Immature natural killer cell (primary cell): ENCODE data around the gene SUCLG2. TPM values are rescaled to one million over a fixed set of nuclear protein-coding genes. Genes with fewer than 3 reads are reported as not detected.

ENCODE experiments used
- DNase-seq, 3 donors: peaks; one replicate each; pipeline ENCODE4 v3.0.0; 2022; ENCODE audit warnings: mixed read lengths in 1 of 3
- H3K27ac Mint-ChIP-seq, 6 donors: one replicate each; pipeline ENCODE4 v1.8.0; 2020; ENCODE audit warnings: mixed read lengths in 6 of 6, mild to moderate bottlenecking in 5 of 6, inconsistent platforms in 4 of 6, moderate library complexity in 3 of 6
- H3K27me3 Mint-ChIP-seq, 3 donors: one replicate each; pipeline ENCODE4 v1.8.0; 2020 to 2021; ENCODE audit warnings: low read depth in 3 of 3, mild to moderate bottlenecking in 3 of 3, mixed read lengths in 3 of 3, moderate library complexity in 3 of 3, inconsistent platforms in 1 of 3
- H3K36me3 Mint-ChIP-seq, 3 donors: one replicate each; pipeline ENCODE4 v1.8.0; 2020; ENCODE audit warnings: mixed read lengths in 3 of 3, inconsistent platforms in 2 of 3, mild to moderate bottlenecking in 2 of 3
- H3K4me1 Mint-ChIP-seq, 2 donors: one replicate each; pipeline ENCODE4 v1.8.0; 2020; ENCODE audit warnings: inconsistent platforms in 2 of 2, mild to moderate bottlenecking in 2 of 2, mixed read lengths in 2 of 2, moderate library complexity in 1 of 2
- H3K4me3 Mint-ChIP-seq, 5 donors: one replicate each; pipeline ENCODE4 v1.8.0; 2020; ENCODE audit warnings: mild to moderate bottlenecking in 5 of 5, mixed read lengths in 5 of 5, inconsistent platforms in 3 of 5, moderate library complexity in 3 of 5
- H3K9me3 Mint-ChIP-seq, 6 donors: one replicate each; pipeline ENCODE4 v1.8.0; 2020; ENCODE audit warnings: mild to moderate bottlenecking in 6 of 6, mixed read lengths in 6 of 6, inconsistent platforms in 4 of 6, moderate library complexity in 3 of 6
- polyA plus RNA-seq, 3 donors: library from polyadenylated mRNA; unstranded; fragments of 300-500 nt; fragmentation: Illumina TruSeq; gene quantifications; one replicate each; pipeline ENCODE4 v1.2.3, GENCODE V29; 2021

Gene SUCLG2
- polyA plus RNA-seq, 3 donors from 2014 or later: 49.4 to 67.1 (median 58.2) TPM

DNA sequence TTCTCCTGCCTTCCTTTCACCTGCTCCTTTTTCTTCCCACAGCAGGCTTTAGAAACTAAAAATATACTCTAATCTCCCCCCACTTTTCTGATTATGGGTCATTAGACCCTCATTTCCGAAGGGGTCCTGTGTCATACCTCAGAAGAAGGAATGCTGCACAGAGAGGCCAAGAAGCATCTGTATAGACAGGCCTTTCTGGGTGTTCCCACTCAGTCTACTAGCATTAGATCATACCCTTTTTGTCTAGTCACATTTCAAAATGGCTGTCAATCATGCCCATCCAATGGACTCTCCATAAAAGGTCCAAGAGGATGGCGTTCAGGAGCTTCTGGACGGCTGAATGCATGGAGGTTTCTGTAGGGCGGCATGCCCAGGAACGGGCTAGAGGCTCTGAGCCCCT is 192.2 kb downstream of the SUCLG2 start:
- H3K27me3 Mint-ChIP-seq: no peaks in the 10 kb centered on the region
- H3K27ac Mint-ChIP-seq: no peak overlapping the region
- H3K4me3 Mint-ChIP-seq: no peak overlapping the region
- no peaks in the 10 kb centered on the region for H3K9me3 Mint-ChIP-seq
- DNase-seq: no peak
- H3K4me1 Mint-ChIP-seq: peaks cover 7% of the 10 kb centered on the region in 2 donors
- peaks cover 3 to 16% (median 8%) of the 10 kb centered on the region in 3 donors for H3K36me3 Mint-ChIP-seq

DNA sequence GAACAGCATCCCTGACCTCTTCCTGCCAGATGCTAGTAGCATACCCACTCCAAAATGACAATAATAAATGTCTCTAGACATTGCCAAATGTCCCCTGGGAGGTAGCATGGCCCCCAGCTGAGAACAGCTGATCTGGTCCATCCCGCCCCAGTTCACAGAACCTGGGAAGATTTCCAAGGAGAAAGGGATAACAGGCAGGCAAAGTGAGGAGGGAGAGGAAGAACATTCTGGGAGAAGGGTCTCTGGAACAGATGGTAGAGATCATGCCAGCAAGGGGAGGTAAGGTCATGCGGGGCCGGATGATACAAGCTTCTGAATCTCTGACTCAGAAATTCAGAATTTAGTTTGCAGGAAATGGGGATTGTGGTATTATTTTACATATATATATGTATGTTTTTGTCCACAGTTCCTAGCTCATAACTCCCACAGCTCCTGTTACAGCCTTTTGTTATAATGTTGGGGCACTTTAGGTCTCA is 192.7 kb downstream of the SUCLG2 start:
- H3K9me3 Mint-ChIP-seq: no peaks in the 10 kb centered on the region
- DNase-seq: no peak
- H3K36me3 Mint-ChIP-seq: peaks cover 3 to 12% (median 8%) of the 10 kb centered on the region in 3 donors
- no peaks in the 10 kb centered on the region for H3K27me3 Mint-ChIP-seq
- peaks cover 7% of the 10 kb centered on the region in 2 donors for H3K4me1 Mint-ChIP-seq
- H3K4me3 Mint-ChIP-seq: no peak overlapping the region
- H3K27ac Mint-ChIP-seq: no peak overlapping the region

DNA sequence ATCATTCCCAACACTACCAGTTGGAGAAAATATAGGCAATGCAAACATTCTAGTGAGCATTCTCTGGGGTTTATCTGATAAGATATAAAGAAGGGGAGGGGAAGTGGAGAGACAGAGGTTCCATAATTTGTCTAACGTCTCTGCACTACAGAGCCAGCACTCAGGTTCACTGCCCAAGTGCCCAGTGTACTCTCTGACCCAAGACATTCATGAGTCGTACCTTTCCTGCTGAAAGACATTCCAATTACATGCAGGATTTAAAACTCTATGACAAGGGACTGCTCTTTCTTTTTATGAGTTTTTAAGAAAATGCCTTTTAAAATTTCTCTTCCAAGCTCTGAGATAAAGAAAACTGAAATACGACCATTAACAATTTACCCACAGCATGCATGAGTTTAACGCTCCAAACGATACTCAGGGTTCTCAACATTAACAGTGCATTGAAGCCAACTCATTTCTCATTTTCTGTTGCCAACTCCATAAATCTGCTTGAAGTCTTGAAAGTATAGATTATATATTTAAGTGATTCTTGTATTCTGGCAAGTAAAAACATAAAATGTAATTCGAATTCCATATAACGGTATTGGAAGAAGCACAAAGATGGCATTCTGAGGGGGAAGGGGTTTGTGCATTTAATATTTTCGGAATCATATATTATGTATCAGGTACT is 193.4 kb downstream of the SUCLG2 start:
- no peaks in the 10 kb centered on the region for H3K9me3 Mint-ChIP-seq
- H3K27ac Mint-ChIP-seq: peak overlapping the region in 1 of 6 donors; percentile 24
- H3K36me3 Mint-ChIP-seq: peaks cover 7 to 12% (median 8%) of the 10 kb centered on the region in 3 donors
- peaks cover 7 to 10% of the 10 kb centered on the region in 2 donors for H3K4me1 Mint-ChIP-seq
- no peaks in the 10 kb centered on the region for H3K27me3 Mint-ChIP-seq
- DNase-seq: no peak
- H3K4me3 Mint-ChIP-seq: no peak overlapping the region

DNA sequence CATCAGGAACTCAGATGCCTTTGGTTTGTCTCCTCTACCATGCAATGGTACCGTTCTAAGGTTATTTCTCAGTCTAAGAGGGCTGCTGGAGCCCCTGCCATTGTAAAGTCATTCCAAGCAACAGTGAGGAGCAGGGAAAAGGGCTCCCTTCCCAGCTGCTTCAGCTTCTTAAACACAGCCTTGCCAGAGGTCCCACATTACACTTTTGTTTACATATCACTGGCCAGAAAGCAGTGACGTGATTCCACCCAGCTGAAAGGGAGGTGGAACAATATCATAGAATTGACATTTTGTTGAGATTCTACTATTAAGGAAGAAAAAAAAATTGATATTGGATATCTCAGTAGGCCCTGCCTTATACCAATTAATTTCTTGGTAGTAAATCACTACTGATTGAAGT is 194.6 kb downstream of the SUCLG2 start:
- Mint-ChIP-seq H3K4me1 (peaks cover 7 to 8% of the 10 kb centered on the region in 2 donors), H3K27ac (no peak overlapping the region), H3K9me3 (no peaks in the 10 kb centered on the region), H3K27me3 (no peaks in the 10 kb centered on the region), H3K36me3 (peaks cover 6 to 8% (median 7%) of the 10 kb centered on the region in 3 donors), H3K4me3 (no peak overlapping the region)
- no peak for DNase-seq

DNA sequence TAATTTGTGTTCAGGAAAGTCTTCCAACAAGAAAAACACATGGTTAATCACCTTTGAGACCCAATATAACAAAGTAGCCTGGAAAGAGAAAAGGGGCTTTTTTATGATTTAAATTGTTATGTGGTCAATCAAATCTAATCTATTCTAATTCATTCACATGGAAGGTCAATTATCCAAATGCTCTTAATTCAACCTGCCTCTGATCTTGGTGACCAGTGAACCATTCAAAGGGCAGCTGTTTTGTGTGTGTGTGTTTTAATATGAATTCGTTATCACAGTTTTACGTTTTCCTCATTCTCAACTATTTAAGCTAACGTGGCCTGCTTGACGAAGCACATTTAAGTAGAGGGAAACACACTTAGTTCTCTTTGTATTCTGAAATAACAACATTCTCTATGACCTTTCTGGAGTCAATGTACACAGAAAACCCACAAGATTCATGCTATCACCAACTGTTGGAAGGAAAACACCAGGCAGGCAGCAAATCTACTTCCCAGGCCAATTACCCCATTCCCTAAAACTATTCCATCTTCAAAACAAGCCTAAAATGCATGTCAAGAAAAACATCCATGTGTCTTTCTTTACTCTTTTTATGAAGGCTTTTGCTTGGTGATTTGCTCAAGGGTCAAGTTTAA is 195.4 kb downstream of the SUCLG2 start:
- H3K27ac Mint-ChIP-seq: no peak overlapping the region
- H3K4me3 Mint-ChIP-seq: no peak overlapping the region
- no peak for DNase-seq
- peaks cover 3 to 8% (median 7%) of the 10 kb centered on the region in 3 donors for H3K36me3 Mint-ChIP-seq
- no peaks in the 10 kb centered on the region for H3K9me3 Mint-ChIP-seq
- H3K27me3 Mint-ChIP-seq: no peaks in the 10 kb centered on the region
- peaks cover 7 to 8% of the 10 kb centered on the region in 2 donors for H3K4me1 Mint-ChIP-seq

DNA sequence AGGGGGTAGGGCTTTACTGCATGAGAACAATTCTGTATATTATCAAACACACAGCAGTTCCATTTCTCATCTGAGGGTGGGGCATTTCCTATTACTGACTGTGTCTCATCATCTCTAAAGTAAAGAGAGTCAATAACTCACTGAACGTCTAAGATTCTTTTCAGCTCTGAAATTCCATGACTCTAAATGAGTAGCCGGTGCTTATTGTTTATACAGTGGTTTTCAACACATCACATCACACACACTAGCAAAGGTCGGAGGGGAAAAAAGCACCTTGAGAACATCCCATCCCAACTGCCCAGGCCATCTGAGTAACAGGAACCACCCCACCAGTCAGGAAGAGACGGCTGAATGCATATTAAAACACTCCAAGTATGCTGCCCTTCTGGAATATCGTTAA is 196.0 kb downstream of the SUCLG2 start:
- no peaks in the 10 kb centered on the region for H3K9me3 Mint-ChIP-seq
- peak overlapping the region in 1 of 6 donors; percentile 38 for H3K27ac Mint-ChIP-seq
- H3K4me3 Mint-ChIP-seq: no peak overlapping the region
- peaks cover 3 to 8% (median 7%) of the 10 kb centered on the region in 3 donors for H3K36me3 Mint-ChIP-seq
- H3K27me3 Mint-ChIP-seq: no peaks in the 10 kb centered on the region
- H3K4me1 Mint-ChIP-seq: peaks cover 7 to 8% of the 10 kb centered on the region in 2 donors
- DNase-seq: no peak

DNA sequence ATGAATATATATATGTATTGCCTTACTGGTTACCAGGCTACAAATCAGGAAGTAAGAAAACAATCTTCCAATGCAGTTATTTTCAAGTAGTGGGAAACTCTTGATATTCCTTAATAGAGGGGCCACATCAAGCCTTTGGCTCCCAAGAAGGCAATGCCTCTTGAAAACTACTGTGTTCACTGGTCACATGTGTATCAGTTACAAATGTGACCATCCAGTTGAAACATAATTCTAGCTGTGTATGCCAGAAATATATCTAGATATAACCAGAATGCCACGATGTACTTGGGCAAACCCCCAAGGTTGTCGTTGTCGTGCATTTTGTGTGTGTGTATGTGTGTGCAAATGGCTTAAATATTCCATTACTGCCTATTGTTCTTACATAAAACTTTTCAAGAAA is 200.8 kb downstream of the SUCLG2 start:
- Mint-ChIP-seq H3K27ac (no peak overlapping the region), H3K36me3 (peaks cover 0 to 4% (median 3%) of the 10 kb centered on the region in 3 donors)

DNA sequence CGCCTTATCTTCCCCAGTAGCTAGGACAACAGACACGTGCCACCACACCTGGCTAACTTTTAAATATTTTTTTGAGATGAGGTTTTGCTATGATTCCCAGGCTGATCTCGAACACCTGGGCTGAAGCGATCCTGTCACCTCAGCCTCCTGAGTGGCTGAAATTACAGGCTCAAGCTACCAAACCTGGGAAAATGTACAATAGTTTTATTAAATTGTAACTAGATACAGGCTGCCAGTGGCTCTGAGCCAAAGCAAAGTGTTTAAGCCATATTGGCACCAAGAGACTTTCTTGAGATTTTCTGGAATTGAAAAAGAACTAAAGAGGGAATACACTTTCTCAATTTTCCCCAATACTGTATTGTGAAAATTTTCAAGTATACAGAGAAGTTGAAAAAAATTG is 204.3 kb downstream of the SUCLG2 start:
- no peaks in the 10 kb centered on the region for H3K9me3 Mint-ChIP-seq
- H3K4me1 Mint-ChIP-seq: no peaks in the 10 kb centered on the region
- H3K36me3 Mint-ChIP-seq: no peaks in the 10 kb centered on the region
- H3K27me3 Mint-ChIP-seq: no peaks in the 10 kb centered on the region
- no peak overlapping the region for H3K27ac Mint-ChIP-seq
- no peak for DNase-seq
- no peak overlapping the region for H3K4me3 Mint-ChIP-seq

More for the DNA sequence above, 200.8 kb downstream of the SUCLG2 start:
- no peak overlapping the region for H3K4me3 Mint-ChIP-seq
- H3K4me1 Mint-ChIP-seq: peaks cover 5 to 8% of the 10 kb centered on the region in 2 donors
- no peaks in the 10 kb centered on the region for H3K9me3 Mint-ChIP-seq
- DNase-seq: no peak
- no peaks in the 10 kb centered on the region for H3K27me3 Mint-ChIP-seq

DNA sequence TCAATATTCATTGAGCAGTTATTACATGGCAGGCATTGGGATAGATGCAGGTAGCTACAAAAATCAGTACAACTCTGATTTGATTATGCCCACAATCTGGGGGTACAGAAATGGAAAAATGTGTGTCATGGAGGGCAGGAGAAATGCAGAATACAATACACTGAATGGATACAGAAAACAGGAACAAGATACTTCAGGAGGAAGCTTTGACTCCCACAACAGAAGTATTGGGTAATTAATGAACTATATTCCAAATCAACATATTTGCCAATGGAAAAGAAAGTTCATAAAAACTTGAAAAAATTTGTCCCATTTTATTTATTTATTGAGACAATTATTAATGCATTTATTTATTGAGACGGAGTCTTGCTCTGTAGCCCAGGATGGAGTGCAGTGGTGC is 207.0 kb downstream of the SUCLG2 start:
- no peaks in the 10 kb centered on the region for H3K27me3 Mint-ChIP-seq
- H3K4me3 Mint-ChIP-seq: no peak overlapping the region
- H3K9me3 Mint-ChIP-seq: no peaks in the 10 kb centered on the region
- H3K27ac Mint-ChIP-seq: no peak overlapping the region
- peaks cover 0 to 1% of the 10 kb centered on the region in 2 donors for H3K4me1 Mint-ChIP-seq
- peaks cover 0 to 3% (median 0%) of the 10 kb centered on the region in 3 donors for H3K36me3 Mint-ChIP-seq
- DNase-seq: no peak

DNA sequence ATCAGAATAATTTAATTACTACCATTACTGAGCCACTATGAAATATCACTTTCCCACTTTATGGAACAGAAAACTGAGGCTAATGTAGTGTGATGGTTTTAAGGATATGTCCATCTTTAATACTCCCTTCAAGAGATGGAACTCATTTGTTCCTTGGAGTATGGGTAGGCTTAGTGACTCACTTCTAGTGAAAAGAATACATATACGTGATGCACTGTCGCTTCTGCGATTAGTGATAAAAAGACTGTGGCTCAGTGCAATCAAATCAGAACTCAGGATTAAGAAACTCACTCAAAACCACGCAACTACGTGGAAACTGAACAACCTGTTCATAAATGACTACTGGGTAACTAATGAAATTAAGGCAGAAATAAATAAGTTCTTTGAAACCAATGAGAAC is 216.6 kb downstream of the SUCLG2 start:
- Mint-ChIP-seq H3K9me3 (no peaks in the 10 kb centered on the region), H3K27ac (no peak overlapping the region), H3K4me1 (peaks cover 7 to 12% of the 10 kb centered on the region in 2 donors), H3K27me3 (peaks cover 0 to 3% (median 0%) of the 10 kb centered on the region in 3 donors), H3K36me3 (peaks cover 0 to 16% (median 6%) of the 10 kb centered on the region in 3 donors), H3K4me3 (no peak overlapping the region)
- no peak for DNase-seq

DNA sequence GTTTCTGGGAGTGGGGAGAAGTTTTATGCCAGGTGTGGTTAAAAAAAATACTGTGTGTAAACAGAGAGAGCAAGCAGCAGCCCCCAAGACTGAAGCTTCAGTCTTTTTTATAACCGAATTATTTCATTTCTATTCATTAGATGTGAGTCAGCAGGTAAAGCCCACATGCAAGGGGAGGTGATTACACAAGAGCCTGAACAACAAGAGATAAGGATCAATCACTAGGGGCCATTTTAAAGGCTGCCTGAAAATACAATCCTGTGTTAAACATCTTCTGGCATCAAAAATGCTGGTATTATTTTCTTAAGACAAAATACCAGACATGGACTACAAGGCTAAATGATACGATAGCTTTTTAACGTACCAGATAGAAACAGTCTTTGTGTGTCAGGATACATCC is 217.3 kb downstream of the SUCLG2 start:
- Mint-ChIP-seq H3K27me3 (peaks cover 0 to 3% (median 0%) of the 10 kb centered on the region in 3 donors), H3K27ac (no peak overlapping the region), H3K36me3 (peaks cover 0 to 15% (median 6%) of the 10 kb centered on the region in 3 donors), H3K4me1 (peaks cover 7 to 12% of the 10 kb centered on the region in 2 donors), H3K9me3 (no peaks in the 10 kb centered on the region), H3K4me3 (no peak overlapping the region)
- DNase-seq: no peak

DNA sequence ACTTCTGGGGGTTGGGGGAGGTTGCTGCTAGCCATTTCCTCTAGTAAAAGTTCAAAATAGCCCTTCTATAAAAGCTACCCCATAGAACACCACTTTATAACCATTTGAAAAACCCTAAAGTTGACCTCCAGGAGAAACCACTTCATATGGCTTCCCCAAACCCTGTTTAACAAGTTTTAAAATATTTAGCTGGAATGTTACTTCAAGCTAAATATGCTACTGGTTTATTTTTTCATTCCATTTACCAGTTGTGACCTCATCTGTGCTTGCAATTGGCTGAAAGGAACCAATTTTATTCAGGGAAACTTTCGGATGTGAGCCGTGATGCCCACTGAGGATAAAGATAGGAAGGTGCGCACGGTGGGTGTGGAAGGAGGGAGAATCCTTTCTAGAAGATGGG is 221.3 kb downstream of the SUCLG2 start:
- no peak for DNase-seq
- Mint-ChIP-seq H3K9me3 (peaks cover 0 to 7% (median 0%) of the 10 kb centered on the region in 6 donors), H3K4me1 (peaks cover 26 to 31% of the 10 kb centered on the region in 2 donors), H3K27ac (no peak overlapping the region), H3K4me3 (no peak overlapping the region), H3K27me3 (peaks cover 0 to 2% (median 0%) of the 10 kb centered on the region in 3 donors), H3K36me3 (peaks cover 0 to 28% (median 15%) of the 10 kb centered on the region in 3 donors)

DNA sequence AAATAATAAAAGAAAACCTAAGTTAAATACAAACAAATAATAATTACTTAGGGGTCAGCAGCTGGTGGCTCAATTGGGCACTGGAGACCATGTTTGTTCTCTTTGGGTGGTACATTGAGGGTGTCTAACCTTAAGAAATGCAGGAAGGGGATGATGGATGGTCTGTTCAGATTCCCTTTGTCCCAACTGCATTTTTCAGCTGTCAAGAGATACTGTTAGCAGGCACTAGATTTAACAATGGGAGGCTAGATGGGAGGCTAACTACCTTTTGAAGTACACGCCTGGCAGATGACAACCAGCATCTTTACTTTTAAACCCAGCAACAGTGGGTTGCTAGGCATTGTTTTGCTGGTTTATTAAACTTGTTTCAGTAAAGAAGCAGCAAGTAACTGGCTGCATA is 222.5 kb downstream of the SUCLG2 start:
- no peak for DNase-seq
- peaks cover 0 to 7% (median 0%) of the 10 kb centered on the region in 6 donors for H3K9me3 Mint-ChIP-seq
- peaks cover 0 to 2% (median 0%) of the 10 kb centered on the region in 3 donors for H3K27me3 Mint-ChIP-seq
- H3K4me1 Mint-ChIP-seq: peaks cover 28 to 29% of the 10 kb centered on the region in 2 donors
- H3K36me3 Mint-ChIP-seq: peaks cover 0 to 28% (median 15%) of the 10 kb centered on the region in 3 donors
- no peak overlapping the region for H3K4me3 Mint-ChIP-seq
- H3K27ac Mint-ChIP-seq: no peak overlapping the region

DNA sequence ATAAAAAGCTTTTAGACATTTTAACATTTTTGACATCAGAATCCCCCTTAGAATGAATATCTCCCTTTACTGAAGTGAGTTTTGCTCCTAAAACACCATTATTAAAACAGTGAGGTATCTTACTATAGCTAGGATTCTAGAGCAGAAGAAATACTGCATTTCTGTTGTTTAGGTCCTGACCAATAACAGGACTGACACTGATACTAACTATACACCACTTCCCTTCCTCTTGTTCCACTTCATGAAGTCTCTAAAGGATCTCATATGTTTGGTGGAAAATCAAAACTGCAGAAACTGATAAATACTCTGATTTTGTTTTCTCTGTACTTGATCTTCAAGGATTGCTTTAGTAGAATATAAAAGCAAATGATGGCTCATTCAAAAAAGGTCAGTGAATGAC is 230.7 kb downstream of the SUCLG2 start:
- no peak overlapping the region for H3K27ac Mint-ChIP-seq
- no peak overlapping the region for H3K4me3 Mint-ChIP-seq
- H3K4me1 Mint-ChIP-seq: peaks cover 15 to 29% of the 10 kb centered on the region in 2 donors
- peaks cover 35 to 46% (median 43%) of the 10 kb centered on the region in 3 donors for H3K36me3 Mint-ChIP-seq
- H3K9me3 Mint-ChIP-seq: peaks cover 6 to 25% (median 8%) of the 10 kb centered on the region in 6 donors
- no peaks in the 10 kb centered on the region for H3K27me3 Mint-ChIP-seq
- DNase-seq: no peak
